Mucosa of gallbladder (tissue), 1 donor: ENCODE data around the gene PLA2G4E. TPM values are rescaled to one million over a fixed set of nuclear protein-coding genes. Genes with fewer than 3 reads are reported as not detected.

ENCODE experiments used
- DNase-seq: peaks from one replicate; pipeline ENCODE4 v3.0.0-alpha.2; 2020; ENCODE audit warnings: low spot score
- total RNA-seq: library from RNA; stranded (reverse); gene quantifications from one replicate; pipeline ENCODE4 v1.2.1, GENCODE V29; 2021
- donor health status: DM: no; HTN: no; CAD: no.

The PLA2G4E gene
- total RNA-seq, 1 donor from 2014 or later, result 0.09 TPM

DNA sequence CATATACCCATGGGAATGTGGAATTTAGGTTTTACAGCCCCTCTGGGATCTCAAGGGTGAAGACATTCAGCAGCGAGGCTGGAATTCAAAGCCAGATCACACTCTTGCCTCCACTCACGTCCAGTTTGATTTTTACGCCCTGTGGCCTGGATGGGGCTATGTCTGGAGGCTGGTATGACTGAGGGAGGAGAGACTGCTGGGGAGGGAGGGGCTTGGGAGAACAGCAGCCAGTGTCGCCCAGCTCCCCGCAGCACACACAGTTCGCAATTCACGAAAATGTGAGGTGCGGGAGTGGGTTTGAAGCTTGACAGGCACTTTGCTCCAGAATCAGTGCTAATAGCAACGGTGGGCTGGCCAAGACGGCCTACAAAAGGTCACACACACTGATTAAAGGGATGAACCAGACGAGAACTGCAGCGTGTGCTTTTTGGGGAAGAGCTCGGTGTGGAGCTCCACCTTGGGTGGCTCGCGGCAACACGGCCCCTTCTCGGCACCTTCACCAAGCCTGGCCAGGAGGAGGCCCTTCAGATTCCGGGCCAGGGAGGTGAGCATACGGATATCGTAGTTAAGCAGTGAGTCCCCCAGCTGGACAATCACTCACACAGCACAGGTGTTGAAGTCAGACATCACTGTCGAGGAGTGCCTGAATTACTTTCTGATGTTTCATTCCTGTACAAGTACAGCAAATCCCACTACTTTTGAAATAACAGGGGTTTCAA is 64.9 kb downstream of the PLA2G4E start:
- no peak for DNase-seq

DNA sequence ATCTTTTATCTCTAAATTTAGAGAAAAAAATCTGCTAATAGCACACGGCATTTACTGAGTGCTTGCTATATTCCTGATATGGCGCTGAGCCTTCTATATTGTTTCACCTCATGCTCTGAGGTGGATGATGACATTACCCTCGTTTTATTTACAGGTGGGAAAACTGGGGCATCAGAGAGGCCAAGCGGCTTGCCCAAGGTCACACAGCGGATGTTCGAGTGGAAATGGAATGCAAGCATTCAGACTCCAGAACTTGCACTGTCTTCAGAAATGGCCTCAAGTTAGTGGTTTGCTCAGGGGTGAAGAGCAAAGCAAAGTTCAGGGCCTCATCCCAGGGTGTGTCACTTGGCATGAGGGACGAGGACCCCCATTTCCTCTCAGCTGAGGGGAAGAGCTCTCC is 65.7 kb downstream of the PLA2G4E start:
- no peak for DNase-seq

DNA sequence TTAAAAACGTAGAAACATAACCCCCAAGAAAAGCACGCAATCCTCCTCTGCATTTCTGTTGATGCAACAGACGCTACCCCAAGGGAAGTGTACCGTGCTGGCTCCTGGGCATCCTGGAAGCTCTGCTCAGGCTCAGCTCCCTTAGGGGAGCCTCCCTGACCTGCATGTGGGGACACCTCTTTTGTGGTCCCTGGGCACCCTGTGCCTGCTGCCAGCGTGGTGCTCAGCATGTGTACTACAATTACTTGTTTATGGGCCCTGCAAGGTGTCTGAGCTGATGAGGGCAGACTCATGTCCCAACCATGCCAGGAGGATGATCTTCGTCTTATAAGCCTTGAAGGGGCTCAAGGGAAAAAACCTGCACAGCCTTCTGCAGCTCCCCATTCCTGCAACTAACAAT is 66.8 kb downstream of the PLA2G4E start:
- DNase-seq, result no peak

DNA sequence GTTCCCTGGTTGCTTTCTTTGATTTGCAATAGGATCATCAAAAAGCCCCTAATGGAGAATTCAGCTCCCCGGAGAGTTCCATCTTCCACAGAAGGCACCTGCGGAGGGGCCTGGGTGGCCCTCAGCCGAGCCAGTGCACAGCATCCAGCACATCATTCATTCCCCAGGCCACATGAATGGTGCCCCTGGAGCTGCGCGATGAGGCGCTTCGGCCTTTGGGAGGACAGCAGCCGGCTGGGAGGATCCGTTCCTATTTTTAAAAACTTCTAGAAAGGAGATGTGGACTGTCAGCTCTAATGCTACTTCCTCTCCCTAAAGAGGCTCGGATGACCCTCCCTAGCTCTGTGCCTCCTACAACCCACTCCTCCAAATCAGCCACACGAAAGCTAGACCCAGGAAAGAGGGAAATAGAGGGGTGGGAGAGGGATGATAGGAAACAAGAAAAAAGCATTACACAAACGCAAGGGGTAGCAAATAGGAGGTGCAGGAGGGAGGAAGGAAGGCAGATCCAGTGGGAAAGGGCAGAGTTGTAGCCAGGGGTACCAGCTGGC is 68.8 kb downstream of the PLA2G4E start:
- DNase-seq, result no peak

DNA sequence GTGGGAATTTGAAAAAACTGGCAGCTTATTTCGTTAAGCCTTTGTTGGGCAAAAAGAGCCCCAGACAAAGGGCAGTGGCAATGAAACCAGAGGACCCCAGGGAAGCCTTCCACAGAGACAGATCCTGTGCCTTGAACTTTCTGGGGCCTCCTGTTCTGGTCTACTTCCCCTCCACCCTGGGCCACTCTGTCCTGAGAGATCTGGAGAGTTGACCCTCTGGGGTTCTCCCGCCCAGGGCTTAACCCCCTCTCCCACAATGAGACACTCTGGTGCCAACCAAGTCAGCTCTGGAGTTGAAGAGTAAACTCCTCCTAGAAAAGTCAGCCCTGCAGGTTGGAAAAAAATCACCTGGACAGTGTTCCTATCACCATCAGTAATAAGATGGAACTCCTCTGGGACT is 69.3 kb downstream of the PLA2G4E start:
- DNase-seq, result no peak

DNA sequence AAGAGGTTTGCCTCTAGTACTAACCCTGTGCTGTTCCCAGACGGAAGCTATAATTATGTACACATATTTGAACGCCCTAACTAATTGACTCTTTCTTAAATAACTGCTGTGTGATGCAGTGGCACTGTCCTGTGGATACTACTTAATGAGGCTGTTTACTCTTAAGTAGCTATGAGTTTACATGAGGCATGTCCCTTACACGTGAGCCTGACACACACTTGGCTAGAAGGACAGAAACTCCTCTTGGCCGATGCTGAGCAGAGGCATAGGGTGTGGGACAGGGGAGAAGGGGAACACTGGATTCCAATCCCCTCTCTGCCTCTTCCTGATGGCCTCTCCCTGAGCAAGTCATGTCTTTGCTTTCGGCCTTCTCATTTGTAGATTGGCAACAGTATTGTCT is 70.4 kb downstream of the PLA2G4E start:
- no peak for DNase-seq

DNA sequence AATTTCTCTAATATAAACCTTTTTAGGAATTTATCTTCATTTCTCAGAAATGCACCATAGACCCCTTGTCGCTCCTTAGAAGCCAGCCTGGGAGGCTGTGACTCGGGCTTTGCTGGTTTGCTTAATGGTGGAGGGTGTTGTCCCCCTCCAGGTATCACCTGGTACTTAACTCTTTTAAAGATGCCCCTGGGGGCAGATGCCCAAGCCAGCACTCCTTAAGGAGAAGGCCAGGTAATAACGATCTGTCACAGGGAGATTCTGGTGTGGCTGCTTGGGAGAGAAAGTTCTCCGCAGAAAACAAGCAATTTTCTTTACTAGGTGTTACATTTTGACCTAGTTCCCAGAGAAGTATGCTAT is 70.7 kb downstream of the PLA2G4E start:
- DNase-seq, result no peak

DNA sequence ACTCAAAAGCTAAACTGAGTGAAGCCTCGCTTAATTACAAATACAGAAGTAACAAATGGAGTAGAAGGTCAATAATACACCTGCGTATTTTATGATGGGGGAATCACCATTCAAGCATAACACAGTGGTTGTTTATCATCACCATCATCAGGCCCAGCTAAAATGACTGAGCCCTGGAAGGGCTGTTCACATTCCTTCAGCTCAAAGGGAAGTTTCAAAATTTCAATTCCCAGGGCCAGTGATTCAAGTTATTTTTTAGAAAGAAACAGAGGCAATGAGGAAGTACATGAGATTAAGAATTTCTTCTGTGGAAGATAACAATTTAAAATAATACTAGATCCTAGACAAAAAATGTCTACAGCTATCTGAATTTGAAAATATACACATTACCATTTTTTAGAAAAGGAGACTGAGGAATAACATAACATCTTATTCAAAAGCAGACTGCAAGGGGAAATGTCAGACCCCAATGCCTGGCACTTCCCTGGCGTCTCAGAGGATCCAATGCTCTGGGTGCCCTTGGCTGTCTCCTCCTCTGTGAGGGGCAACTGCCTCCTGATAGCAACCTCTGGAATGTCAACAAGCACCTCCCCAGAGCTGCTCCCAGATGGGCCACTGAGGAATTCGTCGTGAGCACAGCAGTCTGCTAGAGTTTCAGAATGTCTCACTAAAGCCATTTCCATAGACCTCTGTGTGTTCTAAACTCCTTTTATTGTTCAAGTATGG is 71.3 kb downstream of the PLA2G4E start:
- no peak for DNase-seq

DNA sequence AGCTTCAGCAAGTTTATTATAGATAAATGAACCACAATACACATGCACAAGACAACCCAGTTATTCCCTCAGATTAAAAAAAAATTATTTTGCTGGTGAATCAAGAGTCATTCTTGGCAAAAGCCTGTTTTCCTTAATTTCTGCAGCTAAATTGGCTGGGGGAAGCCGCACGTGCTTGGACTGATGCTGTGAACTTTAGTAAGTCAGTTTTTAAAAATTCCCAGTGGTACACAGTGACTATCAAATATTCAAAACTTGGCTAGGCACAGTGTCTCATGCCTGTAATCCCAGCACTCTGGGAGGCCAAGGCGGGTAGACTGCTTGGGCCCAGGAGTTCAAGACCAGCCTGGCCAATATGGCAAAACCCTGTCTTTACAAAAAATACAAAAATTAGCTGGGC is 72.4 kb downstream of the PLA2G4E start:
- no peak for DNase-seq

DNA sequence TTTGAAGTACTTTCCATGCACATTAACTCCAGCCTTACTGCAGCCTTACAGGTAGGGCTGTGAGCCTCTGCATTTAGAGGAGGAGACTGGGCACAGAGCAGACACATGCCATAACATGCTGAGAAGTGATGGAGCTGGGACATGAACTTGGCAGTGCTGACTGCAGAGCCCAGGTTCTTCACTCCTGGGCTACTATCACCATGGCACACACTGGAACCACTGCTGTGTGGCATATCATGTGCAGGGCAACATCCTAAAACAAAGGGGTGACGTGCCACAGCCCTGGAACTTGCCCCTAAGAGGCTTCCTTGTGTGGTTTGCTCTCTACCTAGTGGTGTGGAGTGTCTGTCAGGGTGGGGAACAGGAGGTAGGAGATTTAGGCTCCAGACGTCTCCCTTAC is 73.9 kb downstream of the PLA2G4E start:
- DNase-seq, result no peak

DNA sequence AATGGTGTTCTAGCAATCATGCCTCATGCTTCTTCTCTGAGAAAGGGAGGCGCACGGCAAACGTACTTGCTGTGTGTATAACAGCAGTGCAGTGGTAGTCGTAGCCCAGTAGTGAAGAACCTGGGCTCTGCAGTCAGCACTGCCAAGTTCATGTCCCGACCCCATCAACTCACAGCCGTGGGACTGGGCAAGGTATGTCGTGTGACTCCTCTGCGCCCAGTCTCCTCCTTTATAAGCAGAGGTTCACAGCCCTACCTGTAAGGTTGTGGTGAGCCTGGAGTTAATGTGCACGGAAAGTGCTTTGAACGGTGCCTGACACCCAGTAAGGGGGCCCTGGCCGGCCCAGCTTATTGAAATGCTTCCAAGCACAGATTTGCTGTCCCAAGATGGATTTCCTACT is 75.1 kb downstream of the PLA2G4E start:
- no peak for DNase-seq

DNA sequence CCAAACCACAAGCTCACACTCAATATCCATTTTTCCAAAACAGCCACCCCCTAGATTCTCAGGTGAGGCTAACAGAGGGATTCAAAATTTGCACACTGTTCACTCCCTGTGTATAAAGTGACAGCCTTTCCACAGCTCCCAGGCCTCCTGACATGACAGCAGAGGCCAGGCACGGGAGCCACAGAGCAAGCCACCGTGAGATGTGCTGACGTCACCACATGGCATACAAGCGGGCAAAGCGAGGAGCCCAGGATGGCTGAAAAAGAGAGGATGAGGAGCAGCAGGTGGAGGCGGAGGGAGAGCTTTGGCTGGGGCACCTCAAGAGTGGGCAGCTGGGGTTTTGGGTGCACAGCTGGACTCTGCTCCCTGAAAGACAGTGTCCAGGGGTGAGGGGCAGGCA is 75.6 kb downstream of the PLA2G4E start:
- no peak for DNase-seq

DNA sequence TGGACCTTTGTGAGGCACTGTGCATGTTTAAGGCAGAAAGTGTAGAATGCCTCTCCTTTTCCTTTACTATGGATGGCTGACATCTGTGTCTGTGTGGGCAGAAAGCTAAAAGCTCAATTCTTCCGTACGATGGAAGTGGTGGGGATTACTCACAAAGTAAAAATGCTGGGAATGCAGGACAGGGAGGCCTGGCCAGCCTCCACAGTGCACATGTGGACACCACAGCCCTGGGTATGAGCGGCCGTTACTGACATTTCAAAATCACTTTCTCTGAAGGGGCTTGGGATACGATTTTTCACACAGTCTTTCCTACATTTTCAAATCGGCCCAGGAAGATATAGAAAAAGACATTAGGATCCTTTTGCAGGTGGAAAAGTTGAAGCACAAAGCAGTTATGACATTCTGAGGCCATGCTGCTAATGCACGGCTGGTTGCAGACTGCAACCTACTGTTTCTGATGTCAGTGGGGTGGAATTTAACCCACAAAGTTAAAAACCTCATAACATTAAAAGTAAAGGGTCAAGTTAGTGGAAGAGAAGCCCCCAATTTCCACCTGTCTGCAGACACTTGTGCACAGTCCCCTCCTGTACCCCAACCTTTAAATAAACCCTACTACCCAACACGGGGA is 76.4 kb downstream of the PLA2G4E start:
- DNase-seq, result no peak

DNA sequence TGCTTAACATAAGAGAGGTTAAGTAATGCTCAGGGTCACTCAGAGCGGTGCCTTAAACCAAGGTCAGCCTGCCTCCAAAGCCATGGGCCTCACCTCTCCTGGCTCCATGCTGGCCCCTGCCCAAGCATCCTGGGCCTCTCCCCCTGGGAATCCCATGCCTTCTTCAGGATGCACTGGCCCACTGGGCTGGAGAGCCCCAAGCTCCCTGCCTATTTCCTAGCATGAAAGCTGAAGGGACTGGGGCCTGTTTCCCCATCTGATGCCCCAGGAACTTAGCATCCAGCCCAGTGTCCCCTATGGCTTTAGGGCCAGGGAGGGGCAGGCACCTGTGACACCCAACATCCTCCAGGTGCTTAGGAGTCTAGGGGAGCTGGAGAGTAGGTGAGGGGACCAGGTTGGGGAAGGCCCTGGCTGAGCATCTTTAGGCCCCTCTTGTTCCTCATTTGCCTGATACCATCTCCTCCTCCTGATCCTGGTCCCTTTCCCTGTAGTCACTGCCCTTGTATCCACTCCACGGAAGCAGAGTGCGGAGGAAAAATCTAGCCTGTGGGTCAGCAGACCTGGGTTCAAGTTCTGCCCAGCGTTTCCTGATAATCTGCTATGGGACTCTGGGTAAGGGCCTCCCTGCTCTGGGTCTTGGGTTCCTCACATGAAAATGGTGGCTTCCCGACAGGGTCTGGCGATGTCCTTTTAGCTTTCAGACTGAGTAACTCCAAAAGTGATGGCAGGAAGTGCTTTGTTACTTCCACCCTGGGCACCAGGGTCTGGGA is 77.1 kb downstream of the PLA2G4E start:
- no peak for DNase-seq

DNA sequence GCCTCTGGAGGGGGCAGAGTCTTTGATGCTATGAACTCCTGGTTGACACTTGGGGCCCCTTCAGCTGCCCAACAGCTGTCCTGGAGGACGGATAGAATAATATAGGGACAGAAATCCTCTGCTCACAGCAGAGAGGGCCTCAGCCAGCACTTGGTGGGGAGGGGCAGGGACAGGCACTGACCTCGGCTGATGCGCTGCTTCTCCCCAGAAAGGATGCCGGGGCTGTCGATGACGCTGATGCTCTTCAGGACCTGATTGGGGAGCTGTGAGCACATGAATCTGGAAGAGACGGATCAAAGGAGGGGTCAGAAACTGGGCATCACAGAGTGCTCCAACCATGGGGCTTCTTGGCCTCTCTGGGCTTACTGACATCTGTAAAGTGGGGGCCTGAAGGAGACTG is 78.0 kb downstream of the PLA2G4E start:
- no peak for DNase-seq

DNA sequence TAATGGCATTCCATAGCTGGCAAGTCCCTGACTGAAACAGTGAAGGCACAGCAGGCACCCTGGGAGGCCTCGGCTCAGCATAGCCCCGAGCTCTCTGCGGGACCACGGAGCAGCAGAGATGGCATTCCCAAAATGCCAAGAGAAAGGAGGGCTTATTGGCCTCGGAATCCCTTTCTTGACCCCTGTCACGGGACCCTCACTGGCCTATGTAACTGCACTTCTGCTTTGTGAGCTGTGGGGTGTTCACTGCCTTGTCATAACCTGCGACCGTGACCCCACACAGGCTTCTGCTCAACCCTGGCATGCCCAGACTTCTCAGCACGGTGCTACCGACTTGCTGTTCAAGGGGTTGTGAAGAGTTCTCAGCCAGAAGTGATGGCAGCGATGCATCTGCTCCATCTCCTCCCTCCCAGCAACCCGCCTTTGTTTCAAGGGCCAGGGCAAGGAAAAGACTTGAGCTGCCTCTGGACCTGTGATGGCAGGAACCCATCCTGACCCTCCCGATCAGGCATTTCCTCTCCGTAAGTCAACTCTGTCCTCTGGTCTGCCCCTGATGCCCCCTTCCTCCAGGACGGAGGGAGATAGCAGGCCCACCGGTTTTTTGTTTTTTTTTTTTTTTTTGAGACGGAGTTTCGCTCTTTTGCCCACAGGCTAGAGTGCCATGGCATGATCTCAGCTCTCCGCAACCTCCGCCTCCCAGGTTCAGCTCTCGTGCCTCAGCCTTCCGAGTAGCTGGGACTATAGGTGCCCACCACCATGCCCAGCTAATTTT is 79.0 kb downstream of the PLA2G4E start:
- DNase-seq, result no peak

DNA sequence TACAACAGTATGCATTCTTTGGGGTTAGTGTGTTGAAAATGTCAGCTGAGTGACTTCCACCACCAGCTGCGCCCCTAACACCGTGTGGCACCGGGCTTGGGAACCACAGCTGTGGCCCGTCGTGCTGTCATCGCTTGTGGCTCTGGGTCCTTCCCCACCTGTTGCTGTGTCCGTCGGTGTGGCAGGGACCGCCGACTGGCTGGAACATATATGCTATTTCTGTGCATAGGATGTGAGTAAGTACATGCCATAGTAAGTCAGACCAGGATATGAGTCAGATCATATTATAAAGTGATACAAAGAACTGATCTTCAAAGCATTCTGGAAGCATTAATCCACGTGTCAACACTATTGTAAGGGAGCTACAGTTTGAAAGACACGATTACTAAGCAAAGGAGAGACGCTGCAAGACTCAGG is 80.4 kb downstream of the PLA2G4E start:
- no peak for DNase-seq

DNA sequence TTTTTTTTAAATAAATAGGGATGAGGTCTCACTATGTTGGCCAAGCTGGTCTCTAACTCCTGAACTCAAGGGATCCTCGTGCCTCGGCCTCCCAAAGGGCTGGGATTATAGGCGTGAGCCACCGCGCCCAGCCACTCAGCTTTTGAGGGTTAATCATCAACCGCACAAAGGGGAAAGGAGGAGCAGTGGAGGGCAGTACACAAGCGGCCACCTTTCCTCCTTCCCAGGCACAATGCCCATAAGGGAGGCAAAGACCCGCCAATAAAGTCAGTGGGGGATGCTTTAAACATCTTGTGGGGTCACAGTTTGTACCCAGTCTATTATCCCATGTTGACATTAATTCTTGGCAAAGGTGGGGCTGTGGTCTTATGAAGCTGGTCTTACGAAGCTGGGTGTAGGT is 80.9 kb downstream of the PLA2G4E start:
- no peak for DNase-seq

DNA sequence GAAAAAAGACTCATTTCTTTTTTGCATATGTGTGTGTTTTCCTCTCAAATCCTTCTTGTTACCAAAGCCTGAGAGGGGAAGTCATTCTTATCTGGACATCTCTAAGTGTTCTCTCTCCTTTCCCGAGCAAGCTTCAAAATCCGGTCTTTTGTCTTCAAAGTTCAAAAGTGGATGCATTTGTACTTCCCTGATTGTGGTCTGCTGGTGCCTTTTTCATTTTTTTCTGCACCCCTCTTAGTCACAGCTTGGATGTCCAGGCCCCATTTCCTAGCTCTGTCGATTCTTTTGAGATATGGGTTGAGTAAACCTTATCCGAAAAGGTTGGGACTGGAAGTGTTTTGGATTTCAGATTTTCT is 83.3 kb downstream of the PLA2G4E start:
- no peak for DNase-seq

DNA sequence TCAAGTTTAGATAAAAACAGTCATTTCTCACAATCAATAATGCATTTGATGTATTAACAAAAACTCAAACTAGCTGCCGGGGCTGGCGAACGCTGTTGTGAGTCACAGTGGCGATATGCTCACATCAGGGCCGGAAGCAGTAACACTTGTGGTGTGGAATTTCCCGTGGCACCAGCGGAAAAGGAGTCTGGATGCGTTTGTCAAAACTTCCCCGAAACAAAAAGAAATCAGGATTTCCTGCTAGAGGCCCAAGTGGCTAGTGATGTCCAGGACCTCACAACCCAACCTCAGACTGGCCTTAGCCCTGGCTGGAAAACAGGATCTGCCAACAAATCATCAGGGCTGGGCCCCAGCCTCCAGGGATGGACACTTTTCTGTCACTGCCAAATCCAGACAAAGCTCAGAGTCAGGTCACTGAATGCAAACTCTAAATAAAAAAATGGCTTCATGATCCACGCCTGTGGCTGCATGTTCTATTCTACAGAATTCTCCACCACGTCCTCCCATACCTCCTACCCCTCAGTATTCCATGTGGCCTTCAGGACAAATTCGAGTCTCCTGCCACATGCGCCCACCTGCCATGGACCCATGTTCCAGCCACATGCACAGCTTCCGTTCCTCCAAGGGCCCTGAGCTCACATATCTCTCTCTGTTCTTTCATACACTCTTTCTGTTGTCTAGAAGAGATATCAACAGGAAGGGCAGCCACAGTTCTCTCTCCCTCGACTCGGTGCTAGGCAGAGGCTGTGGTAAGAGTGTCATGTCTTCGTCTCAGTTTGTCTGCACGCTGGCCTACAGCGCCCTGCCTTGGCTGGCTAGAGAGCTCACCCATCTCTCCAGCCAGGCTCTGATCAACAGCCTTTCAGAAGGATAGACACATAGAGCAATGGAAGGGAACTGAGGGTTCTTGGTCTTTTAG is 83.9 kb downstream of the PLA2G4E start:
- peak; percentile 31 for DNase-seq
